ENCODE measurements around the gene UBE3C. TPM values are rescaled to one million over a fixed set of nuclear protein-coding genes. Genes with fewer than 3 reads are reported as not detected.

UBE3C gene
- total RNA-seq (2022; extraction: Qiagen RNA extraction; ENCODE audit: low read depth): 57.5 to 76.3 TPM (median 69.8 TPM) in 5 replicates

DNA sequence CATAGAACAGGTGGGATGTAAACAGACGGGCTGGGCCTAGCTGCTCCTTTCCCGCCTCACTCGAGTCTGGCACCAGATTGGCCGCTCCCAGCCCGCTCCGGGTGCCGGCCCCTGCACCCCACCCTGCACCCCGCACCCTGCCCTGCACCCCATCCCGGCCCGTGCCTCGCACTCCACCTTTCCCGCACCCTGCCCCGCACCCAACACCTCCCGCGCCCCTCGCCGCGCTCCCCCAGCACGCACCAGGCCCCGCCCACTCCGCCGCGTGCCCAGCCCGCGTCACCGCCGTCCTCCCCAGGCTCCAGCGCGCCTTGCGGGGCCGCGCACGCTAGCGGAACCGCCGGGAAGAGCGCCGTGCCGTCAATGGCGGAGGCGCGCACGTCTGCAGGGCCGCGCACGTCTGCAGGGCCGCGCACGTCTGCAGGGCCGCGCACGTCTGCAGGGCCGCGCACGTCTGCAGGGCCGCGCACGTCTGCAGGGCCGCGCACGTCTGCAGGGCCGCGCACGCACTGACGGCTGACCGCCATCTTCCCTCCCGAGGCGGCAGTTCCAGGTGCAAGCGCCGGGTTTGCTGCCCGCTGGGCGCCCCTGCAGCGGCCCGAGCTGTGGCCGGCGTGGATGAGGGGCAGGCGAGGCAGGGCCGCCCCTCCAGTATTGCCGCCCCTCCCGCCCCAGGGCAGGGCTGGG is at the start of gene UBE3C:
Gene UBE3C (plus strand): TSS at position 503 of the 687 bp plus-strand sequence. CDS start 347 bp downstream, outside the sequence.

Other genes starting within 250 kb of the UBE3C start
- 23.8 to 36.8 TPM (median 32.6 TPM) in 5 replicates for gene LMBR1, start 245.7 kb upstream of the UBE3C start, total RNA-seq (2022; extraction: Qiagen RNA extraction; ENCODE audit: low read depth)
- gene NOM1, start 189.2 kb upstream of the UBE3C start, total RNA-seq (2022; extraction: Qiagen RNA extraction; ENCODE audit: low read depth): 15.2 to 21.3 TPM (median 20.3 TPM) in 5 replicates
- gene MNX1, start 128.3 kb upstream of the UBE3C start, total RNA-seq (2022; extraction: Qiagen RNA extraction; ENCODE audit: low read depth): 4.1 to 9.4 TPM (median 5.7 TPM) in 5 replicates
- gene DNAJB6, start 198.1 kb downstream of the UBE3C start, total RNA-seq (2022; extraction: Qiagen RNA extraction; ENCODE audit: low read depth): 98.5 to 150 TPM (median 106 TPM) in 5 replicates

Data from A549 treated with ZK216348 at 1 μM for 4 hours (cell line).